Measurements from ENCODE around the gene CEP85L.

Gene CEP85L

GRCh38 chr6:118567974-118568373 lies 83.4 kb downstream of the CEP85L start:
- Histone ChIP-seq H3K4me1 (ENCODE audit: insufficient read depth, low read length) (0 out of 2 replicates have a peak, but pooled peaks cover 6% of the 10 kb centered on the region), H3K27ac (ENCODE audit: low read length) (no peak overlapping the region), H3K4me3 (ENCODE audit: low read length) (no peak overlapping the region), H3K9me3 (ENCODE audit: insufficient read depth, low read depth, low read length) (no peaks in the 10 kb centered on the region), H3K27me3 (ENCODE audit: insufficient read depth, low read length) (no peaks in the 10 kb centered on the region), H3K36me3 (ENCODE audit: insufficient read depth, low read depth, low read length) (no peaks in the 10 kb centered on the region), H3K9ac (ENCODE audit: low read depth, low read length) (no peak overlapping the region)

- no peak overlapping the region for H3K4me3 ChIP-seq (ENCODE audit: low read length)
- no peak overlapping the region for H3K9ac ChIP-seq (ENCODE audit: low read depth, low read length)
- 0 out of 2 replicates have a peak, but pooled peaks cover 6% of the 10 kb centered on the region for H3K4me1 ChIP-seq (ENCODE audit: insufficient read depth, low read length)
- H3K9me3 ChIP-seq (ENCODE audit: insufficient read depth, low read depth, low read length), result no peaks in the 10 kb centered on the region
- H3K27ac ChIP-seq (ENCODE audit: low read length), result no peak overlapping the region
- no peaks in the 10 kb centered on the region for H3K27me3 ChIP-seq (ENCODE audit: insufficient read depth, low read length)
- no peaks in the 10 kb centered on the region for H3K36me3 ChIP-seq (ENCODE audit: insufficient read depth, low read depth, low read length)
These were observed 86.0 kb downstream of the CEP85L start for GRCh38 chr6:118565311-118565960.

- Histone ChIP-seq H3K9ac (ENCODE audit: low read depth, low read length) (no peak overlapping the region), H3K36me3 (ENCODE audit: insufficient read depth, low read depth, low read length) (no peaks in the 10 kb centered on the region), H3K4me1 (ENCODE audit: insufficient read depth, low read length) (0 out of 2 replicates have a peak, but pooled peaks cover 6% of the 10 kb centered on the region), H3K27me3 (ENCODE audit: insufficient read depth, low read length) (no peaks in the 10 kb centered on the region), H3K9me3 (ENCODE audit: insufficient read depth, low read depth, low read length) (no peaks in the 10 kb centered on the region), H3K27ac (ENCODE audit: low read length) (no peak overlapping the region), H3K4me3 (ENCODE audit: low read length) (no peak overlapping the region)
These were observed 88.4 kb downstream of the CEP85L start for GRCh38 chr6:118562959-118563358.

- Histone ChIP-seq H3K36me3 (ENCODE audit: insufficient read depth, low read depth, low read length) (no peaks in the 10 kb centered on the region), H3K27me3 (ENCODE audit: insufficient read depth, low read length) (no peaks in the 10 kb centered on the region), H3K4me1 (ENCODE audit: insufficient read depth, low read length) (0 out of 2 replicates have a peak, but pooled peaks cover 6% of the 10 kb centered on the region), H3K4me3 (ENCODE audit: low read length) (no peak overlapping the region), H3K27ac (ENCODE audit: low read length) (no peak overlapping the region), H3K9me3 (ENCODE audit: insufficient read depth, low read depth, low read length) (no peaks in the 10 kb centered on the region), H3K9ac (ENCODE audit: low read depth, low read length) (no peak overlapping the region)
These were observed 89.1 kb downstream of the CEP85L start for GRCh38 chr6:118562248-118562647.

GRCh38 chr6:118559659-118560058 lies 91.7 kb downstream of the CEP85L start:
- Histone ChIP-seq H3K27ac (ENCODE audit: low read length) (no peak overlapping the region), H3K9me3 (ENCODE audit: insufficient read depth, low read depth, low read length) (no peaks in the 10 kb centered on the region), H3K9ac (ENCODE audit: low read depth, low read length) (no peak overlapping the region), H3K36me3 (ENCODE audit: insufficient read depth, low read depth, low read length) (no peaks in the 10 kb centered on the region), H3K4me3 (ENCODE audit: low read length) (no peak overlapping the region), H3K27me3 (ENCODE audit: insufficient read depth, low read length) (no peaks in the 10 kb centered on the region), H3K4me1 (ENCODE audit: insufficient read depth, low read length) (no peaks in the 10 kb centered on the region)

GRCh38 chr6:118558464-118559217 lies 92.8 kb downstream of the CEP85L start:
- H3K27ac ChIP-seq (ENCODE audit: low read length), result no peak overlapping the region
- H3K9ac ChIP-seq (ENCODE audit: low read depth, low read length), result no peak overlapping the region
- no peak overlapping the region for H3K4me3 ChIP-seq (ENCODE audit: low read length)
- H3K9me3 ChIP-seq (ENCODE audit: insufficient read depth, low read depth, low read length), result no peaks in the 10 kb centered on the region
- H3K36me3 ChIP-seq (ENCODE audit: insufficient read depth, low read depth, low read length), result no peaks in the 10 kb centered on the region
- no peaks in the 10 kb centered on the region for H3K4me1 ChIP-seq (ENCODE audit: insufficient read depth, low read length)
- no peaks in the 10 kb centered on the region for H3K27me3 ChIP-seq (ENCODE audit: insufficient read depth, low read length)

GRCh38 chr6:118554698-118555097 lies 96.7 kb downstream of the CEP85L start:
- Histone ChIP-seq H3K4me1 (ENCODE audit: insufficient read depth, low read length) (peaks cover 3% of the 10 kb centered on the region; the same call in 1 of the 2 replicates), H3K27me3 (ENCODE audit: insufficient read depth, low read length) (no peaks in the 10 kb centered on the region), H3K4me3 (ENCODE audit: low read length) (no peak overlapping the region), H3K9me3 (ENCODE audit: insufficient read depth, low read depth, low read length) (no peaks in the 10 kb centered on the region), H3K27ac (ENCODE audit: low read length) (no peak overlapping the region), H3K36me3 (ENCODE audit: insufficient read depth, low read depth, low read length) (no peaks in the 10 kb centered on the region), H3K9ac (ENCODE audit: low read depth, low read length) (no peak overlapping the region)

- Histone ChIP-seq H3K9me3 (ENCODE audit: insufficient read depth, low read depth, low read length) (no peaks in the 10 kb centered on the region), H3K4me3 (ENCODE audit: low read length) (no peak overlapping the region), H3K9ac (ENCODE audit: low read depth, low read length) (no peak overlapping the region), H3K4me1 (ENCODE audit: insufficient read depth, low read length) (peaks cover 3% of the 10 kb centered on the region; the same call in 1 of the 2 replicates), H3K36me3 (ENCODE audit: insufficient read depth, low read depth, low read length) (no peaks in the 10 kb centered on the region), H3K27me3 (ENCODE audit: insufficient read depth, low read length) (no peaks in the 10 kb centered on the region), H3K27ac (ENCODE audit: low read length) (no peak overlapping the region)
These were observed 98.3 kb downstream of the CEP85L start for GRCh38 chr6:118553132-118553531.

GRCh38 chr6:118551063-118552053 lies 100.0 kb downstream of the CEP85L start:
- H3K9me3 ChIP-seq (ENCODE audit: insufficient read depth, low read depth, low read length), result no peaks in the 10 kb centered on the region
- peaks cover 7% of the 10 kb centered on the region for H3K4me1 ChIP-seq (ENCODE audit: insufficient read depth, low read length)
- no peaks in the 10 kb centered on the region for H3K36me3 ChIP-seq (ENCODE audit: insufficient read depth, low read depth, low read length)
- no peaks in the 10 kb centered on the region for H3K27me3 ChIP-seq (ENCODE audit: insufficient read depth, low read length)
- H3K27ac ChIP-seq (ENCODE audit: low read length), result no peak overlapping the region
- H3K9ac ChIP-seq (ENCODE audit: low read depth, low read length), result no peak overlapping the region
- H3K4me3 ChIP-seq (ENCODE audit: low read length), result no peak overlapping the region

- Histone ChIP-seq H3K9ac (ENCODE audit: low read depth, low read length) (no peak overlapping the region), H3K4me3 (ENCODE audit: low read length) (no peak overlapping the region), H3K4me1 (ENCODE audit: insufficient read depth, low read length) (peaks cover 7% of the 10 kb centered on the region), H3K36me3 (ENCODE audit: insufficient read depth, low read depth, low read length) (no peaks in the 10 kb centered on the region), H3K9me3 (ENCODE audit: insufficient read depth, low read depth, low read length) (no peaks in the 10 kb centered on the region), H3K27ac (ENCODE audit: low read length) (no peak overlapping the region), H3K27me3 (ENCODE audit: insufficient read depth, low read length) (no peaks in the 10 kb centered on the region)
These were observed 102.8 kb downstream of the CEP85L start for GRCh38 chr6:118548613-118549012.

GRCh38 chr6:118548136-118548535 lies 103.3 kb downstream of the CEP85L start, which contains the start of gene PLN:
Gene PLN, plus strand, starts transcription at chr6:118548296. Its CDS starts 10,626 bp downstream, at chr6:118558922.
- Histone ChIP-seq H3K4me3 (ENCODE audit: low read length) (no peak within 1 kb of the TSS), H3K27ac (ENCODE audit: low read length) (no peak within 1 kb of the TSS), H3K36me3 (ENCODE audit: insufficient read depth, low read depth, low read length) (no peaks in the 10 kb centered on the region), H3K9me3 (ENCODE audit: insufficient read depth, low read depth, low read length) (no peaks in the 10 kb centered on the region), H3K27me3 (ENCODE audit: insufficient read depth, low read length) (no peaks in the 10 kb centered on the region), H3K4me1 (ENCODE audit: insufficient read depth, low read length) (peaks cover 7% of the 10 kb centered on the region), H3K9ac (ENCODE audit: low read depth, low read length) (no peak within 1 kb of the TSS)

Data from iPS-20b (cell line).